Nucleus accumbens (tissue), 56 donors: ENCODE data around the gene NFATC3.

ENCODE experiments used
- DNase-seq, 56 donors: peaks; one replicate each; lab custom pipeline; 2025; lab: John Stamatoyannopoulos, UW

Gene NFATC3

DNA sequence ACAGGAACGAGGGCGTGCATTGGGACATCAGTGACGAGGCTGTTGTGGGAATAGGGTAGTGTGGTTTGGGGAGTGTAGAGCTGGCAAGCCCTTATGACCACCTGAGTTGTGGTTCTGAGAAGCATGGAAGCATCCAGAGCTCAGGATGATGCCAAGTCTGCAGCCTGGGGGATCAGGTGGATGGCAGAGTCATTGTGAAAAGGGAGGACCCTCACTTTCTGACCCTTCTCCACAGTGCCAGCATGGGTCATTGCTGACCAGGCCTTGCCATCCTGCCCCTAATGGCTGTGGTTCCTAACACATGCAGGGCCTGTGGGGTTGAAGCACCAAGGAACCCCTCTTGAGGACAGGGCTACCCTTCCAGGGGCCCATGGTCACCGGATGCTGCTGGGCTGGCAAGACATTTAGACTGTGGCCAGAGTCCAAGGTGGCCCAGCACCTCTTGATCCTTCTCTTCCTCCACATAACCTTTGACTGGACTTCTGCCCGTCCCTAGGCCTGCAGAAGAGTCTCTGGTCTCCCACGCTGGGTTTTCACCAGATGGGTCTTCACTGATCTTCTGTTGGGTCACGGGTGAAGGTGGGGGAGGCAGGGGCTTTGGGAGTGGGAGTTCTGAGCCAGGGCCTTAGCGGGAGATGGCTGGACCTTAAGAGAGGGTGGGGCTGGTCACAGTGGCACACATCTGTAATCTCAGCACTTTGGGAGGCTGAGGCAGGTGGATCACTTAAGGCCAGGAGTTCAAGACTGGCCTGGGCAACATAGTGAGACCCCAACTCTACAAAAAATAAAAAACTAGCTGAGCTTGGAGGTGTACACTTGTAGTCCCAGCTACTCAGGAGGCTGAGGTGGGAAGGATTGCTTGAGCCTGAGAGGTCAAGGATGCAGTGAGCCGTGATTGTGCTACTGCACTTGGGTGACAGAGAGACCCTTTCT lies 158.0 kb downstream of the NFATC3 start:
- no peak for DNase-seq

GRCh38 chr16:68244481-68244902 lies 159.3 kb downstream of the NFATC3 start:
- DNase-seq, result peak in 1 of 56 donors; percentile 43

DNA sequence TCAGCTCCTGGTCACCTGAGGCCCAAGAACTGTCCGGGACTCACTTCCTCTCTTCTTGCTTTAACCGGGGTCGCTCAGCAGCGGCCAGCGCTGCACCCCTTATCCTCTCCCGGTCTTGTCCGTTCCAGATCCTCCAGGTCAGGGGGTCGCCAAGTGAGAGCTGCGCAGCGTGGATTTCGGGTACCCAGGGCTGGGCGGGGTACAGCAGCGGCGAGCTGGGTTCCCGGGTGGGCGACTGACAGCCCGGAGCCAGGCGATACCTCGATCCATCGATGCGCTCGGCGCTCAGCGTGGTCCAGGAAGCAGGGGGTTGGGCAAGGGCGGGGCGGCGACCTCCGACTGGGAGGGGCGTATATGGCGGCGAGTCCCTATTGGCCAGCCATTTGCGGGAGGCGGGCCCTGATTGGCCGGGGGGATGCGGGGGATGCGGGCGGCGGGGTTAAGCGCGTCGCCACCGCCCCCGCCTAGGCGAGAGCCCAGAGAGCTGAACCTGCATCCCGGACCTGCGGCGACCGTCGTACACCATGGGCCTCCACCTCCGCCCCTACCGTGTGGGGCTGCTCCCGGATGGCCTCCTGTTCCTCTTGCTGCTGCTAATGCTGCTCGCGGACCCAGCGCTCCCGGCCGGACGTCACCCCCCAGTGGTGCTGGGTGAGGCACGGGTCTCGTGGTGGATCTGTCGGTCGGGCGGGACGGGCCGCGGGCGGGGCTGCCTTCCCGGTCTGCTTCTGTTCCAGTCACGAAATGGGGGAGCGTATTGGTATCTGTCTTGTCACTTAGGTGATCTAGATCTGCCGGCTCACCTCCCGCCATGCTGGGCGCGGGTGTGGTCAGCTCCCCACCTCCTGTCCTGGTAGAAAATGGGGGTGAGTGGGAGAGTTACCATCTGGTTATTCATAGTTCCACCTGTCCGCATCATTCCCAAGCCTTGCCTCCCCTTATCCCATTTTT lies 160.0 kb downstream of the NFATC3 start, which contains the start of gene PLA2G15:
Gene PLA2G15, plus strand, starts transcription at position 471 of the 951 bp plus-strand sequence. Its CDS starts 54 bp downstream, at position 525.
- peak; percentile 63 to 97 (median 92) for DNase-seq

GRCh38 chr16:68246121-68246520 lies 161.0 kb downstream of the NFATC3 start:
- DNase-seq, result no peak

- DNase-seq, result no peak
Observed at GRCh38 chr16:68246666-68247065, 161.5 kb downstream of the NFATC3 start.

DNA sequence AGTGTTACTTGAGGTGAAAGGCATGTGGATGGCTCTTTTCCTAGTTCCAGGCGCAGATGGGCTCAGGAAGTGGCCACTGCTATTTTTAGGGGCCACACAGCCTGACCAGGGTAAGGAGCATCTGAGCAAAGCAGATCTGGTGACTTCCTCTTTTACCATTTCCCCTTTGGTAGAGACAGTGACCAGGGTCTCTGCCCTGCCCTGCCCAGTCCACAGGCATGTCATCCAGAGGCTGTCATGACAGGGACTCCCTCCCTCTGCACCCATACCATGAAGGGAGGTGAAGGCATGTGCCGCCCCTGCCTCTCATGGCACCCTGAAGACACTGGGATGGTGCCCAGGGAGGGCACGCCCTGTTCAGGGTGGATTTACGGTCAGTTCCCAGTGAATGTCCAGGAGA lies 162.2 kb downstream of the NFATC3 start:
- DNase-seq, result peak in 4 of 56 donors; percentile 5 to 26 (median 20)

- no peak for DNase-seq
Observed at GRCh38 chr16:68247932-68248331, 162.8 kb downstream of the NFATC3 start.

DNA sequence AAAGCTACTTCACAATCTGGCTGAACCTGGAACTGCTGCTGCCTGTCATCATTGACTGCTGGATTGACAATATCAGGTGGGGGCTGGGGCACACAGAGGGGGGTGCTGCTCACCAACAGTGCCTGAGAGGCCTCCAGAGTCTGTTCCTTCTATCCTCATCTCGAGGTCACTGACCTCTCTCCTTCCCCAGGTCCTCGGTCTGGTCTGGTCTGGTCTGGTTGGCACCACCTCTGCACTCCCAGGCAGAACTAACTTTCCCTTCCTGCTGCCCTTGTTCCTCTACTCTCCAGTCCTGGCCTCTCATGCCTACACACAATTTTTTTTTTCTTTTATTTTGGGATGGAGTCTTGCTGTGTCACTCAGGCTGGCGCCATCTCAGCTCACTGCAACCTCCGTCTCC lies 164.2 kb downstream of the NFATC3 start:
- no peak for DNase-seq

- DNase-seq, result no peak
Observed at GRCh38 chr16:68250951-68251350, 165.8 kb downstream of the NFATC3 start.

DNA sequence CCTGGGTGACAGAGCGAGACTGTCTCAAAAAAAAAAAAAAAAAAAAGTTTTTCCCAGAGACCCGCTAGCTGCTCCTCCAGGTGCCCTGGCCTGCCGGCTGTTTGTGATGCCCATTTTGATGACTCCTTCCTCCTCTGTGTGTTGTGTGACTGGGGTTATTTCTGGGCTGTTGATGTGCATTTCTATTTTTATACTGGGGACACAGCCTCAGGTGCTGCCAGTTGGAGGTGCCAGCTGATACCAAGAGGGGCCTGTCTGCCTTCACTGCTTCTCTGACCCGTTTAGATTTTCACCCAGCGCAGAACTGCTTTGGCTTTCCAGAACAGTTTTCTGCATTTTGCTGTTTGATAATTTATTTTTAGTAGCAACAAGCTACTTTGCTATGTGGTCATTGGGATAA lies 166.7 kb downstream of the NFATC3 start:
- no peak for DNase-seq

- DNase-seq, result no peak
Observed at GRCh38 chr16:68252383-68252782, 167.2 kb downstream of the NFATC3 start.

- no peak for DNase-seq
Observed at GRCh38 chr16:68253721-68254120, 168.6 kb downstream of the NFATC3 start.

- DNase-seq, result no peak
Observed at GRCh38 chr16:68255712-68256111, 170.5 kb downstream of the NFATC3 start.

DNA sequence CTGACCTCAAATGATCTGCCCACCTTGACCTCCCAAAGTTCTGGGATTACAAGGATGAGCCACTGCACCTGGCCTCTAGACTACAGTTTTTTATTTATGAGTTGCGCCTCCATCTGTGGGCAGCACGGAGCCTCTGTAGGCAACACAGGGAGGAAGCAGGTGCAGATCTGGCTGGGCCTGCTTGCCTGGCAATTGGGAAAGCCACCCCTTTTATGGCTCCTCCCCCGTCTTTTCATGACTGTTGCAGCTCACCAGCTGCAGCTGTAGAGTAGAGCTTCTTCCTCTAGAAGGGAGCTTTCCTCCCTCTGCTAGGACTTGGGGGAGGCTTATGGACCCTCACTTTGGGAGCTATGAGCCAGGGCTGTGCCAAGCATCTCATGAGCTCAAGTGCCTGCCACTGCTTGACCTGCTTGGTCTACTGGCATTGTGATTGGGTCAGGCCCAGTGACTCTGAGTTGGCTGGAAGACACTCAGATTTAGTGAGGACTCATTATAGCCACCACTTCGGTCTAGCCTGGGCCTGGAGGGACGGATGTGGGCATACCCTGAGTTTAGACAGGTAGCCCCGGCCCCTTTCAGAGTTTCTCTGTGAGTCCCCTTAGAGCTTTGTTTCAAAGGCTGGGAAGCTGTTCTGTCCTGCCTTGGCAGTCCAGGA lies 172.2 kb downstream of the NFATC3 start:
- DNase-seq, result no peak

- DNase-seq, result no peak
Observed at GRCh38 chr16:68257906-68258800, 173.0 kb downstream of the NFATC3 start.

- no peak for DNase-seq
Observed at GRCh38 chr16:68259007-68259825, 174.0 kb downstream of the NFATC3 start.

DNA sequence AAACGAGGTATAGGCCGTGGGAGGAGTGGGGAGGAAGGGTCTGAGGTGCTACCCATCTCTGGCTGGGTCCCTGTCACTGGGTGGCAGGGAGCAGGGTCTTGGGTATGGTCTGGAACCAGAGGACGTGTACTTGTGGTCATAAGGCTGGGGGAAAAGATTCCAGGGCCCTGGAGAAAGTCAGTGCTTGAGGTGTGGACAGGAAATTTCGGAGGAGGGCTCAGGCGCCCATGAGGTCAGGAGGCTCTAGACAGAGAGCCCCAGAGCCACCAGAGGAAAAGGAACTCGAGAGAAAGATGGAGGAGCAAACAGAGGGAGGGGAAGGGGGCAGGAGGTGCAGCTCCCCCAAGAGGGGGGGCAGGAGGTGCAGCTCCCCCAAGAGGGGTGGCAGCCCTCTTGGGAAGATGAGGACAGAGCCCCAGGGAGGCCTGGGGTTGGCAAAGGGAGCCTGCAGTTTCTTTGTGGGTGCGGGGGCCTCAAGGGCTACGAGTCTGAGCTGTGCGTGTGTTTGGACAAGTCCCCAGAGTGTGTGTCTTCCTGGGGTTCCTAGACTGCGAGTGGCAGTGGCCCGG lies 178.5 kb downstream of the NFATC3 start:
- no peak for DNase-seq
